Measurements from ENCODE around the gene EML2.

EML2 gene

GRCh38 chr19:45571457-45572220 lies 67.6 kb downstream of the EML2 start:
- TF ChIP-seq RAD21 (IDR thresholded peaks at IDR 0.05; ENCODE audit: low read depth) (no peak), USF1 (IDR thresholded peaks at IDR 0.05) (no peak), YY1 (IDR thresholded peaks at IDR 0.05; ENCODE audit: low read depth) (no peak), FOXM1 (IDR thresholded peaks at IDR 0.05; ENCODE audit: borderline replicate concordance, low read depth) (no peak), TAF1 (IDR thresholded peaks at IDR 0.05; ENCODE audit: low read depth) (no peak), TEAD4 (IDR thresholded peaks at IDR 0.05) (no peak), REST (IDR thresholded peaks at IDR 0.05; ENCODE audit: low read depth) (no peak), EGR1 (IDR thresholded peaks at IDR 0.05) (no peak), ZBTB7A (IDR thresholded peaks at IDR 0.05; ENCODE audit: low read depth) (no peak), CREB1 (IDR thresholded peaks at IDR 0.05; ENCODE audit: low read depth) (no peak)

- TF ChIP-seq EP300 (IDR thresholded peaks at IDR 0.05; ENCODE audit: borderline replicate concordance) (no peak), YY1 (IDR thresholded peaks at IDR 0.05; ENCODE audit: low read depth) (0 out of 2 replicates have a peak, but pooled peaks have one; percentile 17), EGR1 (IDR thresholded peaks at IDR 0.05) (no peak), NFIC (IDR thresholded peaks at IDR 0.05) (no peak), FOXM1 (IDR thresholded peaks at IDR 0.05; ENCODE audit: borderline replicate concordance, low read depth) (no peak), RAD21 (IDR thresholded peaks at IDR 0.05; ENCODE audit: low read depth) (peak; percentile 69)
These were observed 69.4 kb downstream of the EML2 start for GRCh38 chr19:45569619-45570421.

GRCh38 chr19:45568732-45569131 lies 70.5 kb downstream of the EML2 start:
- TF ChIP-seq FOXM1 (IDR thresholded peaks at IDR 0.05; ENCODE audit: borderline replicate concordance, low read depth) (no peak), YY1 (IDR thresholded peaks at IDR 0.05; ENCODE audit: low read depth) (no peak), TEAD4 (IDR thresholded peaks at IDR 0.05) (no peak), CEBPB (IDR thresholded peaks at IDR 0.05) (no peak), TAF1 (IDR thresholded peaks at IDR 0.05; ENCODE audit: low read depth) (no peak), EP300 (IDR thresholded peaks at IDR 0.05; ENCODE audit: borderline replicate concordance) (no peak), RAD21 (IDR thresholded peaks at IDR 0.05; ENCODE audit: low read depth) (no peak), MAX (IDR thresholded peaks at IDR 0.05) (no peak), TCF12 (IDR thresholded peaks at IDR 0.05; ENCODE audit: low read depth) (no peak), USF1 (IDR thresholded peaks at IDR 0.05) (no peak), CREB1 (IDR thresholded peaks at IDR 0.05; ENCODE audit: low read depth) (no peak), REST (IDR thresholded peaks at IDR 0.05; ENCODE audit: low read depth) (no peak)

GRCh38 chr19:45567609-45568008 lies 71.6 kb downstream of the EML2 start:
- no peak for TF ChIP-seq REST (IDR thresholded peaks at IDR 0.05; ENCODE audit: low read depth)
- TF ChIP-seq NFIC (IDR thresholded peaks at IDR 0.05): no peak
- no peak for TF ChIP-seq RAD21 (IDR thresholded peaks at IDR 0.05; ENCODE audit: low read depth)
- no peak for TF ChIP-seq FOXM1 (IDR thresholded peaks at IDR 0.05; ENCODE audit: borderline replicate concordance, low read depth)
- TF ChIP-seq TEAD4 (IDR thresholded peaks at IDR 0.05): no peak
- TF ChIP-seq MAX (IDR thresholded peaks at IDR 0.05): no peak
- no peak for TF ChIP-seq CEBPB (IDR thresholded peaks at IDR 0.05)
- TF ChIP-seq YY1 (IDR thresholded peaks at IDR 0.05; ENCODE audit: low read depth): no peak
- no peak for TF ChIP-seq USF1 (IDR thresholded peaks at IDR 0.05)
- no peak for TF ChIP-seq TCF12 (IDR thresholded peaks at IDR 0.05; ENCODE audit: low read depth)
- TF ChIP-seq TAF1 (IDR thresholded peaks at IDR 0.05; ENCODE audit: low read depth): no peak
- no peak for TF ChIP-seq CREB1 (IDR thresholded peaks at IDR 0.05; ENCODE audit: low read depth)
- no peak for TF ChIP-seq EGR1 (IDR thresholded peaks at IDR 0.05)
- no peak for TF ChIP-seq ZBTB7A (IDR thresholded peaks at IDR 0.05; ENCODE audit: low read depth)
- TF ChIP-seq EP300 (IDR thresholded peaks at IDR 0.05; ENCODE audit: borderline replicate concordance): no peak

Data from Ishikawa (cell line).